HepG2 (cell line): ENCODE results near the gene MAPK8.

ENCODE experiments used
- CTCF ChIP-seq: sonication (generic); formaldehyde crosslinking; IDR thresholded peaks from 2 replicates; pipeline ENCODE4 v1.5.0; 2020; ENCODE audit warnings: mild to moderate bottlenecking, missing genetic modification reagents, moderate library complexity
- KAT7 ChIP-seq: IDR thresholded peaks from 2 replicates; pipeline ENCODE4 v1.6.1; 2018; ENCODE audit warnings: borderline replicate concordance, missing compliant biosample characterization
- NBN ChIP-seq: fragments of 450-650 bp; conservative IDR thresholded peaks from 2 replicates; pipeline ENCODE4 v1.6.1; 2017
- PHB2 ChIP-seq: fragments of 450-650 bp; IDR thresholded peaks from 2 replicates; pipeline ENCODE4 v1.6.1; 2018; ENCODE audit not compliant: partially characterized antibody
- SMC3 ChIP-seq: IDR thresholded peaks from 2 replicates; pipeline ENCODE4 v1.6.1; 2011; ENCODE audit warnings: low read length, improper control_type of control experiment
- TF ChIP-seq, protein P1 (sequence below), 2 experiments: sonication (generic) in 1 of 2; formaldehyde crosslinking in 1 of 2; IDR thresholded peaks; 2 replicates each; pipeline versions ENCODE4 v1.4.0 to v1.6.1; 2018 to 2020; ENCODE audit warnings: missing genetic modification reagents in 2 of 2, borderline replicate concordance in 1 of 2, low read depth in 1 of 2, mild to moderate bottlenecking in 1 of 2, missing biosample characterization in 1 of 2

DNA sequence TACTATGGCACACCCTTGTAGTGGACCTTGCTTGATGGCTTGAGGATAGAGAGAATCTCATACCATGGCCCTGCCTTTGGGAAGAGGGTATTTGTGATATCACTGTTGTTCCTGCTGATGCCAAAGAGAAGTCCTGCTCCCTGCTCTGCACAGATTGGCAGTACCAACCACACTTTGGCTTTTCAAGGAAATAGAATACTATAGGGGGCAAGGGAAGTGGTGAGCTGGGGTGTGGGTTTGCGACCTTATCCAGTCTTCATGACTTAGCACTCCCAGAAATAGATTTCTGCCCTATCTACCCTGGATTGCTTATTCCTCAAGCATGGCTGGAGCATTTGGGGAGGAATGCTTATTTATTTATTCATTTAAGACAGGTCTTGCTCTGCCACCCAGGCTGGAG lies 6.8 kb upstream of the MAPK8 start:
- TF ChIP-seq KAT7 (CRISPR knock-in tag) (no peak), PHB2 (no peak), CTCF (no peak), SMC3 (no peak), NBN (no peak)
- TF ChIP-seq, protein P1, sequence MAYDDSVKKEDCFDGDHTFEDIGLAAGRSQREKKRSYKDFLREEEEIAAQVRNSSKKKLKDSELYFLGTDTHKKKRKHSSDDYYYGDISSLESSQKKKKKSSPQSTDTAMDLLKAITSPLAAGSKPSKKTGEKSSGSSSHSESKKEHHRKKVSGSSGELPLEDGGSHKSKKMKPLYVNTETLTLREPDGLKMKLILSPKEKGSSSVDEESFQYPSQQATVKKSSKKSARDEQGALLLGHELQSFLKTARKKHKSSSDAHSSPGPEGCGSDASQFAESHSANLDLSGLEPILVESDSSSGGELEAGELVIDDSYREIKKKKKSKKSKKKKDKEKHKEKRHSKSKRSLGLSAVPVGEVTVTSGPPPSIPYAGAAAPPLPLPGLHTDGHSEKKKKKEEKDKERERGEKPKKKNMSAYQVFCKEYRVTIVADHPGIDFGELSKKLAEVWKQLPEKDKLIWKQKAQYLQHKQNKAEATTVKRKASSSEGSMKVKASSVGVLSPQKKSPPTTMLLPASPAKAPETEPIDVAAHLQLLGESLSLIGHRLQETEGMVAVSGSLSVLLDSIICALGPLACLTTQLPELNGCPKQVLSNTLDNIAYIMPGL (CRISPR knock-in tag; IDR thresholded peaks at IDR 0.05; ENCODE audit: borderline replicate concordance in 1 of 2, low read depth in 1 of 2): no peak
